Neuronal stem cell (in vitro differentiated cells): Measurements from ENCODE around the gene SYNE2.

Experiments used
- DNase-seq: peaks from one replicate; pipeline ENCODE4 v3.0.0-alpha.2; 2013; ENCODE audit warnings: low spot score
- H2AFZ ChIP-seq: one replicate; pipeline ENCODE4 v1.6.1; 2013; ENCODE audit warnings: mild to moderate bottlenecking, low read length, inconsistent platforms
- H2AK5ac ChIP-seq: 2 replicates; pipeline ENCODE4 v1.6.1; 2013; ENCODE audit warnings: low read depth, mild to moderate bottlenecking, inconsistent platforms, low read length, moderate library complexity, mixed read lengths
- H2BK120ac ChIP-seq: 2 replicates; pipeline ENCODE4 v1.6.1; 2013; ENCODE audit warnings: low read depth, mild to moderate bottlenecking, inconsistent platforms, low read length, moderate library complexity, mixed read lengths
- H2BK12ac ChIP-seq: one replicate; pipeline ENCODE4 v1.6.1; 2013; ENCODE audit warnings: low read length, inconsistent platforms
- H2BK15ac ChIP-seq: 2 replicates; pipeline ENCODE4 v1.6.1; 2013; ENCODE audit warnings: mild to moderate bottlenecking, low read length, inconsistent platforms, mixed read lengths
- H2BK5ac ChIP-seq: one replicate; pipeline ENCODE4 v1.6.1; 2013; ENCODE audit warnings: inconsistent platforms, mild to moderate bottlenecking, low read length, moderate library complexity
- H3K14ac ChIP-seq: one replicate; pipeline ENCODE4 v1.6.1; 2013; ENCODE audit warnings: low read length, inconsistent platforms
- H3K18ac ChIP-seq: 2 replicates; pipeline ENCODE4 v1.6.1; 2013; ENCODE audit warnings: low read length, inconsistent platforms
- H3K23ac ChIP-seq: 2 replicates; pipeline ENCODE4 v1.6.1; 2013; ENCODE audit warnings: low read depth, mild to moderate bottlenecking, mixed read lengths, low read length, inconsistent platforms; ENCODE audit not compliant: poor library complexity
- H3K27ac ChIP-seq: replicated peaks from 3 replicates; pipeline ENCODE4 v1.5.1; 2013; ENCODE audit warnings: low read length, inconsistent platforms
- H3K27me3 ChIP-seq, 3 experiments: 2 replicates each; pipeline ENCODE4 v1.6.1; 2013; ENCODE audit warnings: low read length in 3 of 3, mild to moderate bottlenecking in 2 of 3, inconsistent platforms in 1 of 3, low read depth in 1 of 3, mixed read lengths in 1 of 3, moderate library complexity in 1 of 3; ENCODE audit not compliant: control insufficient read depth in 3 of 3, insufficient read depth in 3 of 3
- H3K36me3 ChIP-seq, 2 donors: replicated peaks in 1 of 2; 2 replicates each; pipeline ENCODE4 v1.6.1; 2013; ENCODE audit warnings: low read length in 2 of 2; ENCODE audit not compliant: control insufficient read depth in 2 of 2, insufficient read depth in 2 of 2
- H3K4ac ChIP-seq: 2 replicates; pipeline ENCODE4 v1.6.1; 2013; ENCODE audit warnings: inconsistent platforms, mild to moderate bottlenecking, low read length, moderate library complexity
- H3K4me1 ChIP-seq, 2 donors: 1 replicate in 1 of 2; 2 replicates in 1 of 2; pipeline ENCODE4 v1.6.1; 2013; ENCODE audit warnings: low read length in 2 of 2, low read depth in 1 of 2; ENCODE audit not compliant: control insufficient read depth in 2 of 2, insufficient read depth in 1 of 2
- H3K4me2 ChIP-seq: one replicate; pipeline ENCODE4 v1.6.1; 2013; ENCODE audit warnings: mild to moderate bottlenecking, low read length, inconsistent platforms; ENCODE audit not compliant: insufficient read depth, poor library complexity, severe bottlenecking
- H3K4me3 ChIP-seq, 2 donors: 2 replicates each; pipeline ENCODE4 v1.5.1; 2013; ENCODE audit warnings: low read length in 2 of 2, mild to moderate bottlenecking in 2 of 2, inconsistent platforms in 1 of 2, moderate library complexity in 1 of 2
- H3K79me1 ChIP-seq: one replicate; pipeline ENCODE4 v1.6.1; 2013; ENCODE audit warnings: low read depth, mild to moderate bottlenecking, inconsistent platforms, low read length, moderate library complexity
- H3K9ac ChIP-seq: one replicate; pipeline ENCODE4 v1.6.1; 2013; ENCODE audit warnings: mild to moderate bottlenecking, low read depth, low read length, inconsistent platforms; ENCODE audit not compliant: poor library complexity
- H3K9me3 ChIP-seq, 2 donors: replicated peaks in 1 of 2; 2 replicates each; pipeline versions ENCODE3 to v1.6.1; 2013; ENCODE audit warnings: low read length in 2 of 2, mild to moderate bottlenecking in 2 of 2, inconsistent platforms in 1 of 2, low read depth in 1 of 2, mixed read lengths in 1 of 2, moderate library complexity in 1 of 2; ENCODE audit not compliant: control insufficient read depth in 2 of 2, insufficient read depth in 1 of 2
- H4K8ac ChIP-seq: one replicate; pipeline ENCODE4 v1.6.1; 2013; ENCODE audit warnings: low read depth, mild to moderate bottlenecking, inconsistent platforms, low read length, moderate library complexity
- H4K91ac ChIP-seq: one replicate; pipeline ENCODE4 v1.6.1; 2013; ENCODE audit warnings: low read length, low read depth, mild to moderate bottlenecking, inconsistent platforms; ENCODE audit not compliant: poor library complexity
- WGBS, 2 donors: extraction: QIAGEN DNeasy Blood & Tissue Kit; methylation state at CpG; one replicate each; pipeline ENCODE4 v1.1.7; 2013; ENCODE audit warnings: missing lambda C conversion rate in 2 of 2, mixed read lengths in 1 of 2; ENCODE audit not compliant: insufficient read length in 2 of 2, insufficient replicate concordance in 1 of 2; ENCODE audit errors: extremely low coverage in 2 of 2; 5-methylcytosine and 5-hydroxymethylcytosine counted together

SYNE2 gene

GRCh38 chr14:64107438-64107837, 254.6 kb downstream of the SYNE2 start:
- no peak overlapping the region for H2AFZ ChIP-seq
- no peak overlapping the region for H3K23ac ChIP-seq

GRCh38 chr14:64109819-64110554, 257.2 kb downstream of the SYNE2 start:
- Histone ChIP-seq H2AFZ (no peak overlapping the region), H2BK120ac (no peak overlapping the region), H3K4me3 (no peak overlapping the region), H2BK12ac (no peak overlapping the region), H3K4me1 (peaks cover 0 to 2% of the 10 kb centered on the region in 2 donors), H3K23ac (no peak overlapping the region), H3K79me1 (no peaks in the 10 kb centered on the region), H3K4ac (no peak overlapping the region), H4K8ac (no peak overlapping the region), H3K27me3 (no peaks in the 10 kb centered on the region), H4K91ac (no peak overlapping the region), H2AK5ac (no peak overlapping the region), H2BK5ac (no peak overlapping the region), H3K36me3 (peaks cover 14 to 94% of the 10 kb centered on the region in 2 donors), H3K9me3 (no peaks in the 10 kb centered on the region), H2BK15ac (no peak overlapping the region), H3K4me2 (no peak overlapping the region), H3K9ac (no peak overlapping the region), H3K14ac (no peak overlapping the region), H3K18ac (no peak overlapping the region), H3K27ac (no peak overlapping the region)
- DNase-seq = no peak
- no CpG with 5 or more reads among the region's 1 CpG for WGBS, 2 donors

More at GRCh38 chr14:64107438-64107837, 254.6 kb downstream of the SYNE2 start:
- no peak overlapping the region for H2BK12ac ChIP-seq
- no peaks in the 10 kb centered on the region for H3K79me1 ChIP-seq
- H3K4me2 ChIP-seq = no peak overlapping the region
- H2AK5ac ChIP-seq = no peak overlapping the region
- H3K4me3 ChIP-seq = no peak overlapping the region
- peaks cover 16 to 91% of the 10 kb centered on the region in 2 donors for H3K36me3 ChIP-seq
- H2BK5ac ChIP-seq = no peak overlapping the region
- no peak overlapping the region for H3K27ac ChIP-seq
- no peak overlapping the region for H4K91ac ChIP-seq
- H2BK15ac ChIP-seq = no peak overlapping the region
- no peaks in the 10 kb centered on the region for H3K9me3 ChIP-seq
- H2BK120ac ChIP-seq = no peak overlapping the region
- no peak for DNase-seq
- no peak overlapping the region for H3K14ac ChIP-seq
- H3K27me3 ChIP-seq = no peaks in the 10 kb centered on the region
- no CpG with 5 or more reads among the region's 2 CpGs for WGBS, 2 donors
- H3K4me1 ChIP-seq = peaks cover 0 to 5% of the 10 kb centered on the region in 2 donors
- H3K18ac ChIP-seq = no peak overlapping the region
- no peak overlapping the region for H4K8ac ChIP-seq
- H3K4ac ChIP-seq = no peak overlapping the region
- H3K9ac ChIP-seq = no peak overlapping the region

- no peaks in the 10 kb centered on the region for H3K27me3 ChIP-seq
- no CpG with 5 or more reads among the region's 1 CpG for whole genome bisulfite sequencing, 2 donors
These were observed 258.0 kb downstream of the SYNE2 start for GRCh38 chr14:64110802-64111201.

GRCh38 chr14:64112867-64113678, 260.3 kb downstream of the SYNE2 start:
- H3K36me3 ChIP-seq = peaks cover 13 to 86% of the 10 kb centered on the region in 2 donors
- H3K23ac ChIP-seq = no peak overlapping the region
- no peak overlapping the region for H4K91ac ChIP-seq
- H3K27me3 ChIP-seq = no peaks in the 10 kb centered on the region
- no peak overlapping the region for H2AFZ ChIP-seq
- H3K4me1 ChIP-seq = peaks cover 0 to 2% of the 10 kb centered on the region in 2 donors
- no peak overlapping the region for H3K4ac ChIP-seq
- no peak overlapping the region for H3K9ac ChIP-seq
- DNase-seq = no peak
- H3K4me2 ChIP-seq = no peak overlapping the region
- H3K4me3 ChIP-seq = no peak overlapping the region
- H2BK120ac ChIP-seq = no peak overlapping the region
- H2BK5ac ChIP-seq = no peak overlapping the region
- no peak overlapping the region for H3K27ac ChIP-seq
- H4K8ac ChIP-seq = no peak overlapping the region
- peak overlapping the region; percentile 18 for H3K18ac ChIP-seq
- no CpG with 5 or more reads among the region's 17 CpGs for WGBS, 2 donors
- H3K9me3 ChIP-seq = no peaks in the 10 kb centered on the region
- no peaks in the 10 kb centered on the region for H3K79me1 ChIP-seq
- H2AK5ac ChIP-seq = no peak overlapping the region
- no peak overlapping the region for H3K14ac ChIP-seq
- no peak overlapping the region for H2BK12ac ChIP-seq
- no peak overlapping the region for H2BK15ac ChIP-seq

More at GRCh38 chr14:64110802-64111201, 258.0 kb downstream of the SYNE2 start:
- Histone ChIP-seq H3K27ac (no peak overlapping the region), H4K8ac (no peak overlapping the region), H3K36me3 (peaks cover 17 to 94% of the 10 kb centered on the region in 2 donors), H3K4me1 (peaks cover 0 to 2% of the 10 kb centered on the region in 2 donors), H2AFZ (no peak overlapping the region), H3K18ac (no peak overlapping the region), H3K9me3 (no peaks in the 10 kb centered on the region), H2BK120ac (no peak overlapping the region), H2BK12ac (no peak overlapping the region), H3K79me1 (no peaks in the 10 kb centered on the region), H3K4ac (no peak overlapping the region), H3K9ac (no peak overlapping the region), H3K4me3 (no peak overlapping the region), H2AK5ac (no peak overlapping the region), H3K14ac (no peak overlapping the region), H2BK5ac (no peak overlapping the region), H4K91ac (no peak overlapping the region), H3K23ac (no peak overlapping the region), H2BK15ac (no peak overlapping the region), H3K4me2 (no peak overlapping the region)
- DNase-seq = no peak
